GM19099 (cell line): ENCODE data around the gene RCC2.

Source experiments
- POLR2A ChIP-seq: IDR thresholded peaks from 3 replicates; pipeline ENCODE4 v1.6.1; 2011; ENCODE audit warnings: low read depth; ENCODE audit not compliant: insufficient read length; ENCODE audit errors: extremely low read depth

RCC2 gene

DNA sequence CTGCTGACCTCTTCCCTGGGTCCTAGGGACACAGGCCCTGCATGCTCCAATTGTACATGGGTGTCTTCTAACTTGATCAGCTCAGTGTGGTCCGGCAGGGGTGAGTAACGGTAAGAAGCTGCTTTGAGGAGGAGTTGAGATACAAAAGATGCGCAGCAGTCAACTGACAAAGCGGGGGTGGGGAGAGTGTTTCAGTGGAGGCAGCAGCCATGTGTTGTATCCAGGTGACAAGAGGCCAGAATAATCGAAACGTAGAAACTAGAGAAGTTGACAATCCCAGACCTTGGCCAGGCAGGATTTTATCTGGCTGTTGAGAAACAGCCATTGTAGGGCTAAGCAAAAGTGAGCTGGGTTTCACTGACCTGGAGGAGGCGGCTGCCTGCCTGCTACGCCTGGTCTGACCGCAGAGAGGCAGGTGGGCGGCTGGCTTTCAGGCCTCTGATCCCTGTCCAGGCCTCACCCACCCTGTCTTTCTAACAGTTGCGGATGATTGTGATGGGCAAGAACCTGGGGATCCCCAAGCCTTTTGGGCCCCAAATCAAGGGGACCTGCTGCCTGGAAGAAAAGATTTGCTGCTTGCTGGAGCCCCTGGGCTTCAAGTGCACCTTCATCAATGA is 38.6 kb downstream of the RCC2 start:
- TF ChIP-seq POLR2A: no peak

DNA sequence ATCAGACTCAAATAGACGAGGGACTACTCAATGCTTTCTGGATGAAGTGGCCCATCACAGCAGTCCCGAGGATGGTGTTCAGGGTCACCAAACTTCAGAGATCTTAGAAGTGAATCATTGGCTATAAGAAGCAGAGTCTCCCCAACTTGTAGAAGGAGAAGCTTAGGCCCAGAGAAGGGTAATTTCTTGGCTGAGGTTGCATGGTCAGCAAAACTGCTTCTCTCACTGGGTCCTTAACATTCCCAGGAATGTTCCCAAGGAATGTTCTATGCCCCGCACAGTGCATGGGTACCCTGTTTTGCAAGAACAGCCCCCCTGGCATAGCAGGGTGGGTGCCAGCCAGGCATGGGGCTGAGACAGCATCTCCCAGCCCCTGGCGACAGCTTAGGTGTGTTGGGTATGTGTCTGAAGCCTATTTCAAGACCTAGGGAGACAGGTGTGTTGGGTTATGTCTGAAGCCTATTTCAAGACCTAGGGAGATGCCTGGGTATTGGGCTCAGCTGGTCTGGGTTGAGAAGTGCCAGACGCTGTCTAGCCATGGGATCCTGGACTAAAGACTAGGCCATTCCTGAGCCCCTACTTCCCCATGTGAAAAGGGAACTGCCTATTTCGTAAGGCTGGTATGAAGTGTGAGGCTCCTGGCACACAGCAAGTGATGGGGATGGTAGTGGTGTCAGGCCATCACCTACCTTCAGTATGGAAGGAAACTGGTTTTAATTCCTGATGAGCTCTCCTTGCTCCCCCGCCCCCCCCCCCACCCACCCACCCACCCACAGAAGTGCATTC is 41.4 kb downstream of the RCC2 start:
- TF ChIP-seq POLR2A: no peak

- TF ChIP-seq POLR2A: no peak
Observed at GRCh38 chr1:17393230-17393629, 46.2 kb downstream of the RCC2 start.

DNA sequence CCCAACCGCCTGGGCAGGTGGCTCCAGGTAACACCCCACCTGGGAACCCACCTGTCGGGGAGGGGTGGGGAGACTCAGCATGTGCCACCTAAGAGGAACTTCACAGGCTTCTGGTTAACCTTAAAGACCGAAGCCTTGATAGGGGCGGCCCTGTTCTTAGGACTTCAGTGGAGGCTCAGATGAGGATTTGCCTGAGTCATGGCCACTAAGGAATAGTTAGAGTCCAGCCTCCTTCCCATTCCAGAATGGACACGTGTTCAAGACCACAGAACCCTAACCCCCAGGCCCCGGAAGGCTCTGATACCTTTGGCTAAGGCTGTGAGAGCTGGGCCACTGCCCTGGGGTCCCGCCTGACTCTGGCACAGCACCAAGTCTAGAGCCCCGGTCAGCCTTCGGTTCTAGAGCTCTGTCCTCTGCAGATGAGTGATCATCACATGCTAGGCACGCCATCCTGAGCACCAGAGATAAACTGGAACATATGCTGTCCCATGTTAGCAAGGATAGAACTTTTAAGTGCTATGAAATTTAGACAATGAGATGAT is 47.2 kb downstream of the RCC2 start:
- TF ChIP-seq POLR2A: no peak

- no peak for TF ChIP-seq POLR2A
Observed at GRCh38 chr1:17381161-17381560, 58.3 kb downstream of the RCC2 start.

GRCh38 chr1:17377325-17377953 is 62.0 kb downstream of the RCC2 start:
- TF ChIP-seq POLR2A: no peak

GRCh38 chr1:17375651-17376050 is 63.8 kb downstream of the RCC2 start:
- TF ChIP-seq POLR2A: no peak

- no peak for TF ChIP-seq POLR2A
Observed at GRCh38 chr1:17372955-17373354, 66.5 kb downstream of the RCC2 start.

- TF ChIP-seq POLR2A: no peak
Observed at GRCh38 chr1:17371896-17372295, 67.6 kb downstream of the RCC2 start, which contains the start of gene PADI6. PADI6 (plus strand) TSS chr1:17372196; CDS start chr1:17372246, 50 bp downstream.

GRCh38 chr1:17370618-17371017 is 68.9 kb downstream of the RCC2 start:
- TF ChIP-seq POLR2A: no peak

DNA sequence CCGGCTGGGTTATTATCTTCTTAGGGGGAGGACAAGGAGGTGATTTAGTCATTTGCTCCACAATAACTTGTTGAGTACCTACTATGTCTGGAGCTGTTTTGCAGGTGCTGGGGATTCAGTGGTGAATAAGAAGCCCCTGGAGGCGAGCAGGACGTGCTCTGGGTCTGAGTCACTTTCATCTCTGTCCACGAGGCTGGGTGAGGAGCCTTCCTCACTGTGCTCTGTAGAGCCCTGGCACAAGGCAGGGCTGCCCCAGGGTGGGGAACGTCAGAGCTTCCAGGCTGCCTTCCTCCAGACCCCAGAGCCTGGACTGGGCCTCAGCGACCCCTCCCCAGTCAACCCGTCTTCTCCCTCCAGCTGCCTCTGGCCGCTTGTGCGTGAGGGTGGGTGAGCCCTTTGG is 70.0 kb downstream of the RCC2 start:
- no peak for TF ChIP-seq POLR2A

DNA sequence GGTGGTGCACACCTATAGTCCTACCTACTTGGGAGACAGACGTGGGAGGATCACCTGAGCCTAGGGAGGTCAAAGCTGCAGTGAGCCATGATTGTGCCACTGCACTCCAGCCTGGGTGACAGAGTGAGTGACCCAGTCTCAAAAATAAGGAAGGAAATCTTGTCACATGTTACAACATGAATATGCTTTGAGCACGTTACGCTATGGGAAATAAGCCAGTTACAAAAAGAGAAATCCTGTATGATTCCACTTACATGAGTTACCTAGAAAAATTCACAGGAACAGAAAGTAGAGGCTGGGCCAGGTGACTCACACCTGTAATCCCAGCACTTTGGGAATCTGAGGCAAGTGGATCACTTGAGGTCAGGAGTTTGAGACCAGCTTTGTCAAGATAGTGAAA is 74.2 kb downstream of the RCC2 start:
- TF ChIP-seq POLR2A: no peak

GRCh38 chr1:17363771-17364170 is 75.7 kb downstream of the RCC2 start:
- no peak for TF ChIP-seq POLR2A

- no peak for TF ChIP-seq POLR2A
Observed at GRCh38 chr1:17363351-17363750, 76.1 kb downstream of the RCC2 start.

DNA sequence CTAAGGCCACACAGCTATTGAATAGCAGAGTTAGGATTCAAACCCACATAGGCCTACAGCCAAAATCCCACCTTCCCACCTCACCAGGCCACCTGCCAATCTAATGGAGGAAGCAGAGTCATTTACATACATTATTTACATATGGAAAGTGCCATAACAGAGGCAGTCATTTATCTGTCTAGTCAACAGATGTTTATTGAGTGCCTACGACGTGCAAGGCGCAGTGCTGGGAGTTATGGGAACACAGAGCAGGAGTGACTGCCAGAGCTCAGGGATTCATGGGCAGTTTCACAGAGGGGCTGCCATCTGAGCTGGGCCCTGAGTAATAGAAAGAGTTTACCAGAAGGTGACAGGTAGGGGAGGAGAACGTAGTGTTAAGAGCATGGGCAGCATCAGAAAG is 77.8 kb downstream of the RCC2 start:
- TF ChIP-seq POLR2A: no peak

- no peak for TF ChIP-seq POLR2A
Observed at GRCh38 chr1:17360272-17360956, 79.1 kb downstream of the RCC2 start.

GRCh38 chr1:17359808-17360207 is 79.7 kb downstream of the RCC2 start:
- TF ChIP-seq POLR2A: no peak
